Calu3 (cell line): Measurements from ENCODE around the gene TPBGL. TPM values are rescaled to one million over a fixed set of nuclear protein-coding genes. Genes with fewer than 3 reads are reported as not detected.

Source experiments
- BruUV-seq: library from RNA; stranded (reverse); fragments of 400-500 nt; replicated peaks from 2 replicates; lab custom pipeline; 2021; lab: Mats Ljungman, UMichigan
- CTCF ChIA-PET: fragments of 300-600 bp; sonication (Branson Sonifier 250); formaldehyde crosslinking; loops from one replicate; lab custom pipeline; 2022; ENCODE audit warnings: antibody characterized with exemption; lab: Charles Lee
- DNase-seq: peaks from one replicate; pipeline ENCODE4 v3.0.0; 2022
- H3K27ac Mint-ChIP-seq: one replicate; pipeline ENCODE4 v1.8.0; 2022; ENCODE audit warnings: mixed read lengths; ENCODE audit not compliant: unreplicated experiment
- H3K27me3 Mint-ChIP-seq: one replicate; pipeline ENCODE4 v1.8.0; 2022; ENCODE audit warnings: mixed read lengths; ENCODE audit not compliant: unreplicated experiment
- H3K36me3 Mint-ChIP-seq: one replicate; pipeline ENCODE4 v1.8.0; 2022; ENCODE audit warnings: mild to moderate bottlenecking, moderate library complexity, mixed read lengths; ENCODE audit not compliant: insufficient read depth, unreplicated experiment
- H3K4me1 Mint-ChIP-seq: one replicate; pipeline ENCODE4 v1.8.0; 2022; ENCODE audit warnings: mild to moderate bottlenecking, low read depth, mixed read lengths; ENCODE audit not compliant: unreplicated experiment
- H3K4me3 Mint-ChIP-seq: one replicate; pipeline ENCODE4 v1.8.0; 2022; ENCODE audit warnings: mild to moderate bottlenecking, low read depth, moderate library complexity, mixed read lengths; ENCODE audit not compliant: unreplicated experiment
- H3K9me3 Mint-ChIP-seq: one replicate; pipeline ENCODE4 v1.8.0; 2022; ENCODE audit warnings: low read depth, mixed read lengths; ENCODE audit not compliant: unreplicated experiment
- intact Hi-C: fragments of 100-400 bp; cut with micrococcal nuclease; formaldehyde crosslinking; loops from one replicate; pipeline ENCODE4 v1.10.0; 2022; ENCODE audit not compliant: unreplicated experiment
- total RNA-seq: library from RNA; stranded (reverse); gene quantifications from 2 replicates; pipeline ENCODE4 v1.2.3, GENCODE V29; 2022
- TF ChIP-seq, protein P1 (sequence below): fragments of 200-600 bp; IDR thresholded peaks from one replicate; pipeline ENCODE4 v1.8.0; 2022; ENCODE audit warnings: antibody characterized with exemption; ENCODE audit not compliant: unreplicated experiment

The TPBGL gene
- total RNA-seq, 1 experiment from 2014 or later: not detected

DNA sequence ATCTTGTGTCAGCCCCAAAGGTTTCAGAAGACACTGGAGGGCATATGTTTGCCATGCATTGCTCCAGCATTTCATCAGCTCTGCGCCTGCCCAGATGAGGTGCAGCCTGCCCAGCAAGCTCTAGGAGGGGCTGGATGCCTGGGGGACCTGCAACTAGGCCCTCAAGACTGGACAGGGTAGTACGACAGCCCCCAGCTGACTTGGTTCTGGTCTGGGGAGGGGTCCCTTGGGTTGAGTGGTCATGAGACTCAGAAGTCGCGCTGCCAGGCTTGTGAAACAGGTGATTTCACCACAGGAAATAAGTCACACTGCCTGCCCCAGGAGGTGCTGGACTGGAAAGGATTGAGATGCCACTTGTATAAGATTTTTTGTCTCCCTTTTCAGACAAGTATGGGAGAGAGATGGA lies 23.4 kb downstream of the TPBGL start:
- no peak for DNase-seq
- no peaks in the 10 kb centered on the region for H3K4me1 Mint-ChIP-seq
- CTCF ChIA-PET: interaction anchor here (1.6 kb wide), 1 partner anchor 77 kb away, joined by 4 read pairs; no protein-coding TSS in a partner anchor
- TF ChIP-seq, protein P1, sequence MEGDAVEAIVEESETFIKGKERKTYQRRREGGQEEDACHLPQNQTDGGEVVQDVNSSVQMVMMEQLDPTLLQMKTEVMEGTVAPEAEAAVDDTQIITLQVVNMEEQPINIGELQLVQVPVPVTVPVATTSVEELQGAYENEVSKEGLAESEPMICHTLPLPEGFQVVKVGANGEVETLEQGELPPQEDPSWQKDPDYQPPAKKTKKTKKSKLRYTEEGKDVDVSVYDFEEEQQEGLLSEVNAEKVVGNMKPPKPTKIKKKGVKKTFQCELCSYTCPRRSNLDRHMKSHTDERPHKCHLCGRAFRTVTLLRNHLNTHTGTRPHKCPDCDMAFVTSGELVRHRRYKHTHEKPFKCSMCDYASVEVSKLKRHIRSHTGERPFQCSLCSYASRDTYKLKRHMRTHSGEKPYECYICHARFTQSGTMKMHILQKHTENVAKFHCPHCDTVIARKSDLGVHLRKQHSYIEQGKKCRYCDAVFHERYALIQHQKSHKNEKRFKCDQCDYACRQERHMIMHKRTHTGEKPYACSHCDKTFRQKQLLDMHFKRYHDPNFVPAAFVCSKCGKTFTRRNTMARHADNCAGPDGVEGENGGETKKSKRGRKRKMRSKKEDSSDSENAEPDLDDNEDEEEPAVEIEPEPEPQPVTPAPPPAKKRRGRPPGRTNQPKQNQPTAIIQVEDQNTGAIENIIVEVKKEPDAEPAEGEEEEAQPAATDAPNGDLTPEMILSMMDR: no peak
- H3K36me3 Mint-ChIP-seq: no peaks in the 10 kb centered on the region
- H3K27ac Mint-ChIP-seq: no peak overlapping the region
- no TSS peak for BruUV-seq
- H3K4me3 Mint-ChIP-seq: no peak overlapping the region
- intact Hi-C loops: no loop called here
- H3K27me3 Mint-ChIP-seq: peaks cover 25% of the 10 kb centered on the region
- no peaks in the 10 kb centered on the region for H3K9me3 Mint-ChIP-seq

DNA sequence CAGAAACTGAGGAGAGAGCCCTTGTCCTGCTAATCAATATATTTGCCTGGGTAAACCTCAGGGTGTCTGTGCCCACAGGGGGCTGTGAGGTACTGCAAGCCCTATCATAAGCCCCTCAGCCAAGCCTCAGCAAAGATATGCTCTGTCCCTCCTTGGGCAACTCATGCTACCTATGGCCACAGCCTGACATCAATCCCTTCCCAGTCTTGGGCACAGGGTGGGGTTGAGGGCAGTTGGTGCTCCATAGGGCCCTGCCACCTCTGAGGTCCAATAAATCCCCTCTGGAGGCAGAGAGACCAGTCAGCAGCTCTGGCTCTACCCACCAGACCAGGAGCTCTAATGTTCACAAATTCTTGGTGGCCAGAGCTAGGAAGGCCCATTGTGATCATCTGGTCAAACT lies 23.8 kb downstream of the TPBGL start:
- no peak for DNase-seq
- H3K4me1 Mint-ChIP-seq: no peaks in the 10 kb centered on the region
- intact Hi-C loops: no loop called here
- no TSS peak for BruUV-seq
- TF ChIP-seq, protein P1: no peak
- H3K4me3 Mint-ChIP-seq: no peak overlapping the region
- H3K27ac Mint-ChIP-seq: no peak overlapping the region
- no peaks in the 10 kb centered on the region for H3K9me3 Mint-ChIP-seq
- peaks cover 21% of the 10 kb centered on the region for H3K27me3 Mint-ChIP-seq
- CTCF ChIA-PET: interaction anchor here (1.6 kb wide), 1 partner anchor 77 kb away, joined by 4 read pairs; no protein-coding TSS in a partner anchor
- H3K36me3 Mint-ChIP-seq: no peaks in the 10 kb centered on the region

DNA sequence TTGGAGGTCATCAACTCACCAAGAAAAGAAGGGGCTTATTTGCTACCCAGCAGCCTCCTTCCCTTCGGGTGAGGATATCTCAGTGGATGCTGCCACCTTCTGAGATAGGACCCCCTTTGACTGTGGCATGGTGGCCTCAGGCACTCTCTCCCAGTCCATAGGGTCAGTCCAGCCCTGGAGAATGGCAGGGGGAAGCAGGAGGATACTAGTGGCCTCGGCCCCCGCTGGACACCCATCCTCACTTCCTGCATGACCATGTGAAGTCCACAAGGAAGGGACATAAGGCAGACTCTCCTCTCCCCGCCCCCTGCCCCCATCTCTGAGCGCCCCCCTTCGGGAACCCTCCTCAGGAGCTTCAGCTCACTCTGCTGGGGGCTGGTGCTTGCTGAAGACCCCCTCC lies 24.4 kb downstream of the TPBGL start:
- no peaks in the 10 kb centered on the region for H3K4me1 Mint-ChIP-seq
- TF ChIP-seq, protein P1: no peak
- peaks cover 15% of the 10 kb centered on the region for H3K27me3 Mint-ChIP-seq
- no peaks in the 10 kb centered on the region for H3K9me3 Mint-ChIP-seq
- no TSS peak for BruUV-seq
- H3K36me3 Mint-ChIP-seq: no peaks in the 10 kb centered on the region
- intact Hi-C loops: no loop called here
- no peak overlapping the region for H3K4me3 Mint-ChIP-seq
- DNase-seq: no peak
- CTCF ChIA-PET: no interaction called here
- no peak overlapping the region for H3K27ac Mint-ChIP-seq

DNA sequence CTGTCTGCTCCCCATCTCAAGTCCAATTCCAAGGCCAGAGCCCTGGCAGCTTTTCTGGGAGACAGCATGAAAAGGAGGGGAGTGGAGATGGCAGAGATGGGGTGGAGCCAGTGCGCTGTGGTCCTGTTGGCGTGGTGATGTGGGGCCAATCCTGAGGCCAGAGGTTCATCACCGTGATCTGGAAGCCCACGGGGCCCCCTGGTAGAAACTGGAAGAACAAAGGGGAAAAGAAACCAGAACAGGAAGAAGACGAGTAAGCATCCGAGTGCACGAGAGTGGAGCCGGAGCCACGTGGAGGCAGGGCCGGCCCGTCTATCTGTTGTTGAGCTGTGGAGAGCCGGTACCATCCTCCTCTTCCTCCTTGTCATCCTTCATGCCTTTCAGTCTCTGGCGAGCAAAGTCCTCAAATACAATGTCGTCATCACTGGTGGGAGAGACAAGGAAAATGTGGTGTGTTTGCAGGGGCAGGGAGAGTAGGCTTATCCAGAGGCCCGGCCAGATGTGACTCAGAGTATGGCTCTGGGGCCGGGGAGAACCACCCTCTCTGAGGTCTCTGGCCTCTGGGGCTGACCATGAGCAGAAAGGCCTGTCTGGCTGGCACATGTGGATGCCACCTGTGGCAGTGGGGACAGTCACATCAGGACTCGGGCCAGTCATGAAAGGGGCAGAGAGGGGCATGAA lies 25.4 kb downstream of the TPBGL start:
- Mint-ChIP-seq H3K9me3 (no peaks in the 10 kb centered on the region), H3K4me1 (no peaks in the 10 kb centered on the region), H3K4me3 (no peak overlapping the region), H3K36me3 (no peaks in the 10 kb centered on the region), H3K27me3 (peaks cover 11% of the 10 kb centered on the region), H3K27ac (no peak overlapping the region)
- CTCF ChIA-PET: no interaction called here
- TF ChIP-seq, protein P1: no peak
- BruUV-seq: no TSS peak
- intact Hi-C loops: no loop called here
- DNase-seq: no peak
